ENCODE data around the gene TFG. TPM values are rescaled to one million over a fixed set of nuclear protein-coding genes. Genes with fewer than 3 reads are reported as not detected.
A peak's percentile ranks its signal among the peaks of the same experiment; 100 is the strongest.

The TFG gene
- total and polyA plus RNA-seq, 10 of the 15 experiments (the other 5 are each of a cell fraction or from before 2014, with no cell fraction given), result 29.3 to 126 (median 57.6) TPM

GRCh38 chr3:100726706-100727105 is 17.4 kb downstream of the TFG start (continued):
- TF ChIP-seq, protein P1, sequence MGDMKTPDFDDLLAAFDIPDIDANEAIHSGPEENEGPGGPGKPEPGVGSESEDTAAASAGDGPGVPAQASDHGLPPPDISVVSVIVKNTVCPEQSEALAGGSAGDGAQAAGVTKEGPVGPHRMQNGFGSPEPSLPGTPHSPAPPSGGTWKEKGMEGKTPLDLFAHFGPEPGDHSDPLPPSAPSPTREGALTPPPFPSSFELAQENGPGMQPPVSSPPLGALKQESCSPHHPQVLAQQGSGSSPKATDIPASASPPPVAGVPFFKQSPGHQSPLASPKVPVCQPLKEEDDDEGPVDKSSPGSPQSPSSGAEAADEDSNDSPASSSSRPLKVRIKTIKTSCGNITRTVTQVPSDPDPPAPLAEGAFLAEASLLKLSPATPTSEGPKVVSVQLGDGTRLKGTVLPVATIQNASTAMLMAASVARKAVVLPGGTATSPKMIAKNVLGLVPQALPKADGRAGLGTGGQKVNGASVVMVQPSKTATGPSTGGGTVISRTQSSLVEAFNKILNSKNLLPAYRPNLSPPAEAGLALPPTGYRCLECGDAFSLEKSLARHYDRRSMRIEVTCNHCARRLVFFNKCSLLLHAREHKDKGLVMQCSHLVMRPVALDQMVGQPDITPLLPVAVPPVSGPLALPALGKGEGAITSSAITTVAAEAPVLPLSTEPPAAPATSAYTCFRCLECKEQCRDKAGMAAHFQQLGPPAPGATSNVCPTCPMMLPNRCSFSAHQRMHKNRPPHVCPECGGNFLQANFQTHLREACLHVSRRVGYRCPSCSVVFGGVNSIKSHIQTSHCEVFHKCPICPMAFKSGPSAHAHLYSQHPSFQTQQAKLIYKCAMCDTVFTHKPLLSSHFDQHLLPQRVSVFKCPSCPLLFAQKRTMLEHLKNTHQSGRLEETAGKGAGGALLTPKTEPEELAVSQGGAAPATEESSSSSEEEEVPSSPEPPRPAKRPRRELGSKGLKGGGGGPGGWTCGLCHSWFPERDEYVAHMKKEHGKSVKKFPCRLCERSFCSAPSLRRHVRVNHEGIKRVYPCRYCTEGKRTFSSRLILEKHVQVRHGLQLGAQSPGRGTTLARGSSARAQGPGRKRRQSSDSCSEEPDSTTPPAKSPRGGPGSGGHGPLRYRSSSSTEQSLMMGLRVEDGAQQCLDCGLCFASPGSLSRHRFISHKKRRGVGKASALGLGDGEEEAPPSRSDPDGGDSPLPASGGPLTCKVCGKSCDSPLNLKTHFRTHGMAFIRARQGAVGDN (IDR thresholded peaks at IDR 0.05), result no peak
- TF ChIP-seq MXI1 (IDR thresholded peaks at IDR 0.05; ENCODE audit: low read depth, low read length) (no peak), LARP7 (IDR thresholded peaks at IDR 0.05) (no peak), SPI1 (IDR thresholded peaks at IDR 0.05; ENCODE audit: borderline replicate concordance, insufficient read depth, low read depth, low read length) (no peak), HDGF (IDR thresholded peaks at IDR 0.05) (no peak)

GRCh38 chr3:100730524-100730923 is 21.2 kb downstream of the TFG start:
- CTCF ChIA-PET, result interaction anchor here (1.4 to 1.5 kb wide), 2 partner anchors 12 to 268 kb away, joined by 3 to 6 read pairs; no protein-coding TSS in a partner anchor
- BruUV-seq (replicated peaks), result TSS peak; percentile 10

More at GRCh38 chr3:100730524-100730923, 21.2 kb downstream of the TFG start:
- H3K4me2 ChIP-seq (ENCODE audit: control insufficient read depth, insufficient read depth), result no peak overlapping the region
- ATAC-seq (peak; percentile 53), DNase-seq (ENCODE audit: low read depth, low spot score) (peak; percentile 9), FAIRE-seq (no peak)
- SMC1A ChIA-PET (ENCODE audit: uncharacterized antibody, unreplicated experiment), result interaction anchor here (1.4 to 2.9 kb wide), 3 partner anchors 10 to 16 kb away, joined by 4 to 14 read pairs (median 9); no protein-coding TSS in a partner anchor
- TF ChIP-seq ZNF207 (IDR thresholded peaks at IDR 0.05; ENCODE audit: borderline replicate concordance) (no peak), NFYB (IDR thresholded peaks at IDR 0.05; ENCODE audit: insufficient read depth, low read depth, low read length) (peak; percentile 48; the same call in 1 of the 2 replicates), MTA3 (IDR thresholded peaks at IDR 0.05; ENCODE audit: borderline replicate concordance, low read length) (no peak), RUNX3 (IDR thresholded peaks at IDR 0.05; ENCODE audit: low read length) (peak; percentile 55; the same call in 1 of the 2 replicates), EZH2 (IDR thresholded peaks at IDR 0.05; ENCODE audit: borderline replicate concordance, control insufficient read depth, low read depth, low read length) (no peak)
- H3K79me2 ChIP-seq (ENCODE audit: control insufficient read depth, insufficient read depth, low read length), result peaks cover 8% of the 10 kb centered on the region
- no peaks in the 10 kb centered on the region for H3K9me3 ChIP-seq (replicated peaks; ENCODE audit: control insufficient read depth, insufficient read depth, low read length)
- peaks cover 7 to 16% of the 10 kb centered on the region in 2 experiments; a peak in 3 of 4 replicates for H3K36me3 ChIP-seq (ENCODE audit: control insufficient read depth in 2 of 2, insufficient read depth in 2 of 2, low read length in 1 of 2)
- POLR2A ChIA-PET, result interaction anchor here (1.1 kb wide), 1 partner anchor 24 kb away, joined by 3 read pairs; no protein-coding TSS in a partner anchor
- H4K20me1 ChIP-seq (ENCODE audit: control insufficient read depth, insufficient read depth), result no peaks in the 10 kb centered on the region
- no peak overlapping the region for H3K9ac ChIP-seq (ENCODE audit: control insufficient read depth, insufficient read depth, low read length)
- in situ Hi-C loops (cut with MboI), result no loop called here
- 45% methylated on average over 3 of the region's 3 CpGs for WGBS (ENCODE audit: insufficient coverage, insufficient replicate concordance, low lambda C conversion rate, missing lambda C conversion rate)
- no peak overlapping the region for H3K27ac ChIP-seq (ENCODE audit: control insufficient read depth, insufficient read depth)
- no peak overlapping the region for H2AFZ ChIP-seq (ENCODE audit: control insufficient read depth, low read depth, low read length)
- H3K4me3 ChIP-seq, result no peak overlapping the region
- intact Hi-C loops (cut with micrococcal nuclease; ENCODE audit: unreplicated experiment), result no loop called here
- no peaks in the 10 kb centered on the region; the same call in 1 of the 2 replicates for H3K4me1 ChIP-seq (ENCODE audit: control insufficient read depth, insufficient read depth, low read length)
- no peaks in the 10 kb centered on the region for H3K27me3 ChIP-seq (replicated peaks in 1 of 2; ENCODE audit: control insufficient read depth in 2 of 2, insufficient read depth in 2 of 2, low read length in 1 of 2)
- RAD21 ChIA-PET (ENCODE audit: unreplicated experiment), result interaction anchor here (0.5 to 1.0 kb wide), 4 partner anchors 11 to 954 kb away, joined by 3 to 4 read pairs (median 3); no protein-coding TSS in a partner anchor
